ENCODE measurements around the gene TMEM117.

DNA sequence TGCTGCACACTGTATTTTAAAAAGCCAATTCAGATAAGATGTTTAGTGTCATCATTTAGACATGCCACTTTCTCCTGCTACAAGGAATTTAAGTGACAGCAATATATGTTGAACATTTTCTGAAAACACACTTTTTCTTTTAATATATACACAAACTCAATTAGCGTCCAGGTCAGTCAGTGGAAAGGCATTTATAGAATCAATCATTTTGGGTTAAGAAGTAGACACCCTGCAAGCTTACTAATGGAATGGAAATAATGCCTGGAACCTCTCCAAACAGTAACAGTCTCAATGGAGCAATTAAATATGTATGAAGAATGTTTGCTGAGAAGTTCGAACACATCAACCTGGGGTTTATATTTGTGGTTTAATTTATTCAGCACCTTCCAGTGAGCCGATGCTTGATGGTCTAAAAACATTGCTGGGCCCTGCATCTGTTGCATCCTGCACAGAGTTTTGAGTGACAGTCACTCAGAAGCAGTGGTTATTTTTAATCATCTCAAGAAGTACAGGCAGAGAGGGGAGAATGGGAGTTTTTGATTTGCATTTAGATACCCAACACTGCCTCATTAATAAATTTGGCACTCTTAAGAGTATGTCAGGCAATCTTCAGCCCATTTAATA is 410.7 kb downstream of the TMEM117 start:
- TF ChIP-seq, protein P1, sequence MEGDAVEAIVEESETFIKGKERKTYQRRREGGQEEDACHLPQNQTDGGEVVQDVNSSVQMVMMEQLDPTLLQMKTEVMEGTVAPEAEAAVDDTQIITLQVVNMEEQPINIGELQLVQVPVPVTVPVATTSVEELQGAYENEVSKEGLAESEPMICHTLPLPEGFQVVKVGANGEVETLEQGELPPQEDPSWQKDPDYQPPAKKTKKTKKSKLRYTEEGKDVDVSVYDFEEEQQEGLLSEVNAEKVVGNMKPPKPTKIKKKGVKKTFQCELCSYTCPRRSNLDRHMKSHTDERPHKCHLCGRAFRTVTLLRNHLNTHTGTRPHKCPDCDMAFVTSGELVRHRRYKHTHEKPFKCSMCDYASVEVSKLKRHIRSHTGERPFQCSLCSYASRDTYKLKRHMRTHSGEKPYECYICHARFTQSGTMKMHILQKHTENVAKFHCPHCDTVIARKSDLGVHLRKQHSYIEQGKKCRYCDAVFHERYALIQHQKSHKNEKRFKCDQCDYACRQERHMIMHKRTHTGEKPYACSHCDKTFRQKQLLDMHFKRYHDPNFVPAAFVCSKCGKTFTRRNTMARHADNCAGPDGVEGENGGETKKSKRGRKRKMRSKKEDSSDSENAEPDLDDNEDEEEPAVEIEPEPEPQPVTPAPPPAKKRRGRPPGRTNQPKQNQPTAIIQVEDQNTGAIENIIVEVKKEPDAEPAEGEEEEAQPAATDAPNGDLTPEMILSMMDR (IDR thresholded peaks at IDR 0.05; ENCODE audit: low read depth, low read length, poor library complexity, severe bottlenecking), result no peak
- no peak for TF ChIP-seq EZH2phosphoT487 (IDR thresholded peaks at IDR 0.05; ENCODE audit: borderline replicate concordance, low read length)
